Smooth muscle cell (in vitro differentiated cells): ENCODE data around the gene EYA4. TPM values are rescaled to one million over a fixed set of nuclear protein-coding genes. Genes with fewer than 3 reads are reported as not detected.

Experiments
- DNase-seq: peaks from one replicate; lab custom pipeline; 2025; ENCODE audit not compliant: unreplicated experiment; lab: John Stamatoyannopoulos, UW
- H2AFZ ChIP-seq: fragments of 200-600 bp; sonication (generic); 2 replicates; pipeline ENCODE4 v1.6.0; 2016; ENCODE audit warnings: antibody characterized with exemption, low read depth, mild to moderate bottlenecking
- H3F3A ChIP-seq: fragments of 200-600 bp; sonication (generic); 2 replicates; pipeline ENCODE4 v1.6.0; 2017; ENCODE audit warnings: antibody characterized with exemption, low read depth
- H3K27ac ChIP-seq: fragments of 200-600 bp; sonication (generic); 2 replicates; pipeline ENCODE4 v1.5.1; 2016; ENCODE audit warnings: low read depth, mild to moderate bottlenecking
- H3K27me3 ChIP-seq: fragments of 200-600 bp; sonication (generic); 2 replicates; pipeline ENCODE4 v1.6.1; 2016; ENCODE audit warnings: low read depth, mild to moderate bottlenecking
- H3K36me3 ChIP-seq: fragments of 200-600 bp; sonication (generic); 2 replicates; pipeline ENCODE4 v1.5.1; 2016; ENCODE audit warnings: low read depth
- H3K4me1 ChIP-seq: fragments of 200-600 bp; sonication (generic); 2 replicates; pipeline ENCODE4 v1.5.1; 2016; ENCODE audit warnings: low read depth
- H3K4me2 ChIP-seq: fragments of 200-600 bp; sonication (generic); 2 replicates; pipeline ENCODE4 v1.6.0; 2016; ENCODE audit warnings: mild to moderate bottlenecking
- H3K4me3 ChIP-seq: fragments of 200-600 bp; sonication (generic); 2 replicates; pipeline ENCODE4 v1.5.1; 2016; ENCODE audit warnings: mild to moderate bottlenecking
- H3K79me2 ChIP-seq: fragments of 200-600 bp; sonication (generic); 2 replicates; pipeline ENCODE4 v1.6.0; 2016; ENCODE audit warnings: low read depth, mild to moderate bottlenecking
- H3K9ac ChIP-seq: fragments of 200-600 bp; sonication (generic); 2 replicates; pipeline ENCODE4 v1.6.0; 2016; ENCODE audit warnings: low read depth
- H3K9me3 ChIP-seq: fragments of 200-600 bp; sonication (generic); replicated peaks from 2 replicates; pipeline ENCODE4 v1.5.1; 2016; ENCODE audit warnings: low read depth
- H4K20me1 ChIP-seq: fragments of 200-600 bp; sonication (generic); 2 replicates; pipeline ENCODE4 v1.6.0; 2016; ENCODE audit warnings: low read depth
- WGBS: methylation state at CpG from one replicate; pipeline ENCODE4 v1.1.7; 2016; ENCODE audit warnings: low lambda C conversion rate; 5-methylcytosine and 5-hydroxymethylcytosine counted together
- polyA plus RNA-seq: library from polyadenylated mRNA; unstranded; fragments of >200 nt; fragmentation: Nextera tagmentation; extraction: Ambion mirVana; gene quantifications from 2 replicates; pipeline ENCODE4 v1.2.1, GENCODE V29; 2016
- total RNA-seq: library from RNA; depleted of rRNA; stranded (reverse); fragments of >200 nt; gene quantifications from 2 replicates; pipeline ENCODE4 v1.2.3, GENCODE V29; 2014
- TF ChIP-seq, protein P1 (sequence below): fragments of 200-600 bp; sonication (generic); IDR thresholded peaks from 2 replicates; pipeline ENCODE4 v1.5.1; 2017; ENCODE audit warnings: borderline replicate concordance, mild to moderate bottlenecking, antibody characterized with exemption; ENCODE audit not compliant: insufficient read depth, poor library complexity, severe bottlenecking

The EYA4 gene
- total and polyA plus RNA-seq, 2 experiments from 2014 or later, result 1.3 TPM; not detected in 1

GRCh38 chr6:133340557-133340956 lies 99.4 kb downstream of the EYA4 start:
- TF ChIP-seq, protein P1, sequence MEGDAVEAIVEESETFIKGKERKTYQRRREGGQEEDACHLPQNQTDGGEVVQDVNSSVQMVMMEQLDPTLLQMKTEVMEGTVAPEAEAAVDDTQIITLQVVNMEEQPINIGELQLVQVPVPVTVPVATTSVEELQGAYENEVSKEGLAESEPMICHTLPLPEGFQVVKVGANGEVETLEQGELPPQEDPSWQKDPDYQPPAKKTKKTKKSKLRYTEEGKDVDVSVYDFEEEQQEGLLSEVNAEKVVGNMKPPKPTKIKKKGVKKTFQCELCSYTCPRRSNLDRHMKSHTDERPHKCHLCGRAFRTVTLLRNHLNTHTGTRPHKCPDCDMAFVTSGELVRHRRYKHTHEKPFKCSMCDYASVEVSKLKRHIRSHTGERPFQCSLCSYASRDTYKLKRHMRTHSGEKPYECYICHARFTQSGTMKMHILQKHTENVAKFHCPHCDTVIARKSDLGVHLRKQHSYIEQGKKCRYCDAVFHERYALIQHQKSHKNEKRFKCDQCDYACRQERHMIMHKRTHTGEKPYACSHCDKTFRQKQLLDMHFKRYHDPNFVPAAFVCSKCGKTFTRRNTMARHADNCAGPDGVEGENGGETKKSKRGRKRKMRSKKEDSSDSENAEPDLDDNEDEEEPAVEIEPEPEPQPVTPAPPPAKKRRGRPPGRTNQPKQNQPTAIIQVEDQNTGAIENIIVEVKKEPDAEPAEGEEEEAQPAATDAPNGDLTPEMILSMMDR, result no peak
- Histone ChIP-seq H3K36me3 (no peaks in the 10 kb centered on the region), H3F3A (no peaks in the 10 kb centered on the region), H3K9me3 (no peaks in the 10 kb centered on the region), H3K4me2 (no peak overlapping the region), H3K9ac (no peak overlapping the region), H2AFZ (no peak overlapping the region), H3K27me3 (peaks cover 12% of the 10 kb centered on the region), H3K4me3 (no peak overlapping the region), H4K20me1 (no peaks in the 10 kb centered on the region), H3K4me1 (no peaks in the 10 kb centered on the region), H3K79me2 (no peaks in the 10 kb centered on the region), H3K27ac (no peak overlapping the region)
- WGBS, result 71% methylated on average over 3 of the region's 3 CpGs
- no peak for DNase-seq

GRCh38 chr6:133341607-133342158 lies 100.5 kb downstream of the EYA4 start:
- Histone ChIP-seq H3K4me2 (no peak overlapping the region), H3K79me2 (no peaks in the 10 kb centered on the region), H3K4me3 (no peak overlapping the region), H3K27ac (no peak overlapping the region), H3F3A (no peaks in the 10 kb centered on the region), H4K20me1 (no peaks in the 10 kb centered on the region), H3K27me3 (peaks cover 18% of the 10 kb centered on the region), H3K36me3 (no peaks in the 10 kb centered on the region), H2AFZ (no peak overlapping the region), H3K9me3 (no peaks in the 10 kb centered on the region), H3K4me1 (no peaks in the 10 kb centered on the region), H3K9ac (no peak overlapping the region)
- WGBS, result 33% methylated on average over 1 of the region's 1 CpG
- TF ChIP-seq, protein P1, result no peak
- no peak for DNase-seq

DNA sequence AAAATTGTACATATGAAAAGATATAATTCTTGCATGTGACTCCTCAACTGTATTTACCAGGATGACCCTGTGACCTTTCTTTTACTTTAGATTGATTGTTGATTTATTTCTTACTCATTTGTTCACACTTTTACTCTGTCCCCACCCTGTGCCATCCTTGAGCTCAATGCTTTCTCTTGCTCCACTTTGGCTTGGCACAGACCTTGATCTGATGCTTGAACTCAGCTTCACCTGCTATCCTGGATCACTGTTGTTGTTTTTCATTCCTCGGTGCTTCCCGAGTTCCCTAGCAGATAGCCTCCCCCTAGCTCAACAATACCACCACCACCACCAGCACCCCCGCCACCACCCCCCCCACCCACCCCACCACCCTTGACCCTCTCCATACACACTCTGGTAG lies 102.1 kb downstream of the EYA4 start:
- 88% methylated on average over 3 of the region's 3 CpGs for WGBS
- H3K27ac ChIP-seq, result no peak overlapping the region
- H3F3A ChIP-seq, result no peaks in the 10 kb centered on the region
- H3K36me3 ChIP-seq, result no peaks in the 10 kb centered on the region
- H3K4me2 ChIP-seq, result no peak overlapping the region
- H3K79me2 ChIP-seq, result no peaks in the 10 kb centered on the region
- TF ChIP-seq, protein P1, result no peak
- H3K9me3 ChIP-seq, result no peaks in the 10 kb centered on the region
- H4K20me1 ChIP-seq, result no peaks in the 10 kb centered on the region
- H2AFZ ChIP-seq, result no peak overlapping the region
- peaks cover 30% of the 10 kb centered on the region for H3K27me3 ChIP-seq
- no peak for DNase-seq
- H3K9ac ChIP-seq, result no peak overlapping the region
- no peak overlapping the region for H3K4me3 ChIP-seq
- no peaks in the 10 kb centered on the region for H3K4me1 ChIP-seq

DNA sequence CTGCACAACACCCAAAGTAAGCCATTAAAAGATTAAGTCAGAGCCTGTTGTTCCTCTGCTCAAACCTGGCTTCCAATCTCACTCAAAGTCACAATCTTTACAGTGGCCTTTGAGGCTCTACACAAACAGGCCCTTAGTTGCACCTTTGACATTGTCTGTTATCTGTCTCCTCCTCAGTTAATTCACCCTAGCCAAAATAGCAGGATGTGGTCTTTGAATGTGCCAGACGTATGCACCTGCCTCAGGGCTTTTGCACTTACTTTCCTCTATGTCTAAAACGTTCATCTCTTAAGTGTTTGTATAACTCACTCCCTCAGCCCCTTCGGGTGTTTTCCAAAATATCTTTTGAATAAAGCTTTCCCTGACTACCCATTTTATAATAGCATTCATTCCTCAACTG lies 107.7 kb downstream of the EYA4 start:
- no peaks in the 10 kb centered on the region for H3K4me1 ChIP-seq
- no peaks in the 10 kb centered on the region for H4K20me1 ChIP-seq
- TF ChIP-seq, protein P1, result no peak
- H3K4me2 ChIP-seq, result no peak overlapping the region
- H3K9ac ChIP-seq, result no peak overlapping the region
- H3F3A ChIP-seq, result no peaks in the 10 kb centered on the region
- no peak overlapping the region for H3K4me3 ChIP-seq
- 50% methylated on average over 3 of the region's 3 CpGs for WGBS
- H3K27ac ChIP-seq, result no peak overlapping the region
- H3K27me3 ChIP-seq, result peaks cover 58% of the 10 kb centered on the region
- H3K9me3 ChIP-seq, result no peaks in the 10 kb centered on the region
- no peaks in the 10 kb centered on the region for H3K36me3 ChIP-seq
- DNase-seq, result no peak
- H3K79me2 ChIP-seq, result no peaks in the 10 kb centered on the region
- H2AFZ ChIP-seq, result no peak overlapping the region
